ENCODE measurements around the gene PHF1. TPM values are rescaled to one million over a fixed set of nuclear protein-coding genes. Genes with fewer than 3 reads are reported as not detected.

Gene PHF1
- total RNA-seq, 3 donors from 2014 or later = 72.8 to 82.8 (median 77.3) TPM

DNA sequence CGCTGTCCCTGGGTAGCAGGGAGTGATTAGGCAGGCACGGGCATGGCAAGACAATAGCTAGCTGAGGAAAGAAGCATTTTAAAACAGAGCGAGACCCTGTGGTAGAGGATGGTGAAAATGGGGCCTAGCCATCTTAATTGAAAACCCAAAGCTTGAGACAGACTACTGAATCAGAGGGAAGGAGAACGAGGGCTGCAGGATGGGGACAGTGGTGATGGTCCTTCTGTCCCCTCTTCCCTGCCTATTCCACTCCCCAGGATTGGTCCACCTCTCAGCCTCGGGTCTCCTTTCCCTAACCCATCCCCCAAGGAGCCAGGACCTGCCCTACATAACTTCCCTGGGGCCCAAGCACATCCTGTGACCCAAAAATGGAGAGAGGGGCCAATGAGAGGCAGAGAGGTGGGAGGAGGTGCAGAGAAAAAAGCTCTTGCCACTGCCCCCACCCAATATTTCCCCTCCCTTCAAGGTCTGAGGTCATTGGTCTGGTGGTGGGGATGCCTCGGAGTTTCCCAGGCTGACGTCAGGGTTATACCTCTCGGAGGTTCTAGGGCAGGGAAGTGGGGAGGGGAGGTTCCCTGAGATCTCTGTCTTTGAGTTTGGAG is 8.0 kb downstream of the PHF1 start:
- intact Hi-C loops (cut with DNase I; ENCODE audit: low total_unique reads) = loop anchor here (10.0 kb wide), 1 partner anchor 544 kb away; no protein-coding TSS in a partner anchor
- Histone ChIP-seq H3K9me3 (no peaks in the 10 kb centered on the region), H3K4me3 (peak overlapping the region; percentile 50 to 77 (median 70)), H3K36me3 (no peaks in the 10 kb centered on the region), H3K4me1 (peaks cover 0 to 5% of the 10 kb centered on the region in 2 donors), H3K27me3 (no peaks in the 10 kb centered on the region), H3K27ac (peak overlapping the region; percentile 95 to 99)
- DNase-seq (ENCODE audit: low spot score in 2 of 2) = no peak
- no peak for TF ChIP-seq POLR2A (IDR thresholded peaks at IDR 0.05)
- TF ChIP-seq, protein P1, sequence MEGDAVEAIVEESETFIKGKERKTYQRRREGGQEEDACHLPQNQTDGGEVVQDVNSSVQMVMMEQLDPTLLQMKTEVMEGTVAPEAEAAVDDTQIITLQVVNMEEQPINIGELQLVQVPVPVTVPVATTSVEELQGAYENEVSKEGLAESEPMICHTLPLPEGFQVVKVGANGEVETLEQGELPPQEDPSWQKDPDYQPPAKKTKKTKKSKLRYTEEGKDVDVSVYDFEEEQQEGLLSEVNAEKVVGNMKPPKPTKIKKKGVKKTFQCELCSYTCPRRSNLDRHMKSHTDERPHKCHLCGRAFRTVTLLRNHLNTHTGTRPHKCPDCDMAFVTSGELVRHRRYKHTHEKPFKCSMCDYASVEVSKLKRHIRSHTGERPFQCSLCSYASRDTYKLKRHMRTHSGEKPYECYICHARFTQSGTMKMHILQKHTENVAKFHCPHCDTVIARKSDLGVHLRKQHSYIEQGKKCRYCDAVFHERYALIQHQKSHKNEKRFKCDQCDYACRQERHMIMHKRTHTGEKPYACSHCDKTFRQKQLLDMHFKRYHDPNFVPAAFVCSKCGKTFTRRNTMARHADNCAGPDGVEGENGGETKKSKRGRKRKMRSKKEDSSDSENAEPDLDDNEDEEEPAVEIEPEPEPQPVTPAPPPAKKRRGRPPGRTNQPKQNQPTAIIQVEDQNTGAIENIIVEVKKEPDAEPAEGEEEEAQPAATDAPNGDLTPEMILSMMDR (IDR thresholded peaks at IDR 0.05) = no peak
- TF ChIP-seq POLR2AphosphoS5 (IDR thresholded peaks at IDR 0.05) = no peak

DNA sequence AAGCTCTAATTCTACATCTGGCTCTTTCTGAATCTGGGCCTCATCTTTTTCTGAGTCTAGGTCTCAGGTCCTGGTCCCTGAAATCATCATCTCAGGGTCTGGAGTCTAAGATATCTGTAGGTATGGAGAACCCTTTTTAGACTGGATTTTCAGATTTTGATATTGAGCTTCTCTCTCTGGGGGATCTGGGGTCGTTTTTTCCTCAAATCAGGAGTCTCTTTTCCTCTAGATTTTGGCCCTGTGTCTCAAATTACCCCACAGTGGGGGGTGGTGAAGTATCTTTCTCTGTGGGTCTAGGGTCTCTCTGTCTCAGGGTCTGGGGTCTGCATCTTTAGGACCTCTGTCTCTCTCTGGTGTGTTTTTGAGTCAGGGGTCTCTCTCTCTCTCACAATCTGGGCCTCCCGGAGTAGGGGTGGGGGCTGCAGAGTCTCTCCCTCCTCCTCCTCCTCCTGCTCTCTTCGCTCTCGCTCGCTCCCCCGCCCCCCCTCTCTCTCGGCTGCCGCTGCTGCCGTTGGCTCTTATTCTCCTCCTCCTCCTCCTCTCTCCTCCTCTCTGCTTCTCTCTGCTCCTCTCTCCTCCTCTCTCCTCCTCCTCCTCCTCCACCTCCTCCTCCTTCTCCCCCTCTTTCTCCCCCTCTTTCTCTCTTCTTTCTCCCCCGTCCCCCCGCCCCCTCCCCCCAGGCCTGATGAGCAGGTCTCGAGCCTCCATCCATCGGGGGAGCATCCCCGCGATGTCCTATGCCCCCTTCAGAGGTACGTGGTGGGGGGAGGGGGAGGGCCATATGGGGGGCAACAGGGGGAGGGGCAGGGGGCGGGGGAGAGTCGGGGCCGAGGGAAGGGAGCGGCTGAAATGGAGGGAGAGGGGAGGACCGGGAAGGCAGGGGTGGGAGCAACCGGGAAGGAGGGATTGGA is 9.0 kb downstream of the PHF1 start, which contains the start of gene SYNGAP1:
Gene SYNGAP1 (plus strand): TSS at position 486 of the 911 bp plus-strand sequence. CDS start 200 bp downstream, at position 686.
- H3K9me3 ChIP-seq = no peaks in the 10 kb centered on the region
- peaks cover 0 to 5% of the 10 kb centered on the region in 2 donors for H3K4me1 ChIP-seq
- H3K36me3 ChIP-seq = no peaks in the 10 kb centered on the region
- peak within 1 kb of the TSS; percentile 95 to 99 for H3K27ac ChIP-seq
- peak within 1 kb of the TSS; percentile 31 to 77 (median 48) for H3K4me3 ChIP-seq
- no peak for DNase-seq (ENCODE audit: low spot score in 2 of 2)
- TF ChIP-seq POLR2A (IDR thresholded peaks at IDR 0.05) (no peak), POLR2AphosphoS5 (IDR thresholded peaks at IDR 0.05) (no peak)
- TF ChIP-seq, protein P1 (IDR thresholded peaks at IDR 0.05) = no peak
- H3K27me3 ChIP-seq = no peaks in the 10 kb centered on the region
- intact Hi-C loops (cut with DNase I; ENCODE audit: low total_unique reads) = loop anchor here (10.0 kb wide), 1 partner anchor 545 kb away; no protein-coding TSS in a partner anchor

DNA sequence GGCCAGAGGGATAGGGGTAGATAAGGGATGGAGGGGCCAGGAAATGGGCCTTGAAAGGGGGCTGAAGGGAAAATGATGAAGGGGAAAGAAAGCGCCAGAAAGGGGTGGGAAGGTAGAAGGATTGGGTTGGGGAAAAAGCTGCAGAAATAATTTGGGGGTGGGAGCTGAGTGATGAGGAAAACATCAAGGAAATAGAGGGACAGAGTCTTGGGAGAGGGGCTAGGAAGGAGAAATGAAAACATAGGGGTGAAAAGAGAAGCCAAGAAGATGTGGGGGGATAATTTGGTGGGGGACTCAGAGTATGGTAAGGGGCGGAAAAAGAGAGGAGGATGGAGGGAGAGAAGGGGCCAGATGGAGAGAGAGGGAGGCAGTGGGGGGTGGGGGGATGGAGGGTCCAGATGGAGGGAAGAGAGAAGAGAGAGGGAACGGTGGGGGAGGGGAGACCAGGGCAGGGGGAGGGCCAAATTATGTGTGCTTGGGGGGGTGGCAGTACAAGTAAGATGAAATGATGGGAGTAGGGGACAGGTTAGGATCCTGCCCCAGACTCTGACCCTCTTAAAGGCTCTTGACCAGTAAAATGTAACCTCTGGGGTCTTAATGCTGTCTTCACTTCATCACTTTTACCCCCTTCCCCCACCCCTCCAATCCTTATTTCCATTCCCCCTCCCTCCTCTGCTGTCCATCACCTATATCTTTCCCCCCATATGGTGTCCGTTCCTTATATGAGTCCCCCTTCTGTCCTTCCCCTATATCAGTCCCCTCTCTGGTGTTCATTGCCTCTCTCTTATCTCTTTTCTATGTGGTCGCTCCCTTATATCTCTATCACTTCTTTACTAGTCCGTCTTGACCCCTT is 9.9 kb downstream of the PHF1 start:
- no peaks in the 10 kb centered on the region for H3K36me3 ChIP-seq
- no peaks in the 10 kb centered on the region for H3K27me3 ChIP-seq
- H3K4me1 ChIP-seq = peaks cover 0 to 5% of the 10 kb centered on the region in 2 donors
- H3K27ac ChIP-seq = peak overlapping the region; percentile 79 to 99
- no peak for DNase-seq (ENCODE audit: low spot score in 2 of 2)
- intact Hi-C loops (cut with DNase I; ENCODE audit: low total_unique reads) = no loop called here
- H3K4me3 ChIP-seq = peak overlapping the region; percentile 31 to 67 (median 48)
- no peaks in the 10 kb centered on the region for H3K9me3 ChIP-seq
- TF ChIP-seq, protein P1 (IDR thresholded peaks at IDR 0.05) = no peak
- TF ChIP-seq POLR2A (IDR thresholded peaks at IDR 0.05) (no peak), POLR2AphosphoS5 (IDR thresholded peaks at IDR 0.05) (no peak)

DNA sequence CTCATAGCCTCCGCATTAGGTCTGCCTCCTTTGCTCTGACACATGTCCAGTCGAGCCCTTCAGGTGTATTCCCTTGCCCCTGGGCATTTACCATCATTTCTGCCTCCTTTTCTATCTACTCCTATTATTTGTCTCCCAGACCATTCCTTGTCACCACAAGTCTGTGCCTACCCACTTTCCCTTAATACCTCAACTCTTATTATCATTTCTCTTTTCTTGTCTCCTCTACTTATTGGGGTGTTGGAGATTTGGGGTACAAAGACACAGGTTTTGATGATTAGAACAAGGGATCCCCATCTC is 10.5 kb downstream of the PHF1 start:
- Histone ChIP-seq H3K4me1 (peaks cover 0 to 5% of the 10 kb centered on the region in 2 donors), H3K4me3 (no peak overlapping the region), H3K36me3 (no peaks in the 10 kb centered on the region), H3K27me3 (no peaks in the 10 kb centered on the region), H3K27ac (no peak overlapping the region), H3K9me3 (no peaks in the 10 kb centered on the region)
- intact Hi-C loops (cut with DNase I; ENCODE audit: low total_unique reads) = no loop called here
- TF ChIP-seq, protein P1 (IDR thresholded peaks at IDR 0.05) = no peak
- TF ChIP-seq POLR2AphosphoS5 (IDR thresholded peaks at IDR 0.05) (no peak), POLR2A (IDR thresholded peaks at IDR 0.05) (no peak)
- DNase-seq (ENCODE audit: low spot score in 2 of 2) = no peak
